Fibroblast of skin of scalp (primary cell): Measurements from ENCODE around the gene CCDC146.

Experiments used
- DNase-seq: peaks from one replicate; pipeline ENCODE4 v3.0.0-alpha.2; 2013

The CCDC146 gene

DNA sequence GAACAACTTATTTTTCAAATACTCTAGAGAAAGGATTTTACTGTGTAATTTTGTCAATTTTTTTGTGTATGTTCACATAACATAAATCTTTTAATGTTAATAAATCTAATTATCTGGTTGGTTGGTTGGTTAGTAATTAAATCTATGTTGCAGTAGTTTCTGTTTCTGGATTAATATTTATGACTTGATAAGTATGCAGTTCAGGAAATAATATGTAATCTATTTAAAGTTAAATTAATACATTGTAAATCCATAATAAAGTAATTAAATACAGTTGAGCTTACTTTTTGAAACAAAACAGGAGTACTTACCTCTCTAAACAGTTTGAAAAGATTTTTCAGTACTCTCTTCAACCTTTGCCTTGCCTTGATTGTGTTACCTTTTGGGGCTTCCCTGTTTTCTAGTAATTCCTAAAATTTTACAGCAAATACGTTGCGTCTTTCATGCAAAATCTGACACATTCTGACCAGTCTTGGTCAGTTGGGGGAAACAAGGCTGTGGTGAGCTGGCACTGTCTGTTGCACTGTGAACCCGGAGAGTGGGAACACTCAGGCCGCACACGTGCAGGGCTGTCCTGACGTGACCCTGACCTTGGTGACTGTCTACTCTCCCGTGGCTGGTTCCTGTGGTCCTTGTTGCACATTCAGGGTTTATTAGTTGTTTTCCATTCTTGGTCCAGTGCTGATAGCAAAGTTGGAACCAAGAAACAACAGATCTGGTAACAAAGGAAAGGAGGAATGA is 122.8 kb downstream of the CCDC146 start:
- DNase-seq, result no peak

DNA sequence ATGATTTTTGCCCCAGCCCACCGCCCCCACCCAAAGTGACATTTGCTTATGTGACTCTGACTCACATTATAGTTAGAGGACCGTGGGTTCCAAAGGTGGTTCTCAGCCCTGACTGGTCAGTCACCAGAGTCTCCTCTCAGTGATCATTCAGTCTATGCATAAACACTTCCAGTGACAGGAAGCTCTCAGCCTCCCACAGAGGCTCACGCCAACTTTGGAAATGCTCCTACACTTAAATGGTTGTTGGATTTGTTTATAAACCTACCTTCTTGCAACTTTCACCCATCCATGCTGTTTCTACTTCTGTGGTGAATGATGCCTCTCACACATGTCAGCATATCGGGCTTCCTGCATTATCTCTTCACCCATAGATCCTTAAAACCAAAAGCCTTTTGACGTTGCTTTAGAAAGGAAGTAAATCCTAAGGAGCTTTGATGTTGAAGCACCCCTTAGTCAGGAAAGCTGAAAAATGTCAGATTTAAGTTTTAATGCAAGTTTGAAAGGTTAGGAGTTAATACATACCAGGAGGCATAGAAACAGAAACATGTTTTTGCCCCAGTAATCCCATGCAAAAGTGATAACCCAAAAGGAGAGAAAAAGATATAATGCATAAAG is 123.7 kb downstream of the CCDC146 start:
- no peak for DNase-seq

DNA sequence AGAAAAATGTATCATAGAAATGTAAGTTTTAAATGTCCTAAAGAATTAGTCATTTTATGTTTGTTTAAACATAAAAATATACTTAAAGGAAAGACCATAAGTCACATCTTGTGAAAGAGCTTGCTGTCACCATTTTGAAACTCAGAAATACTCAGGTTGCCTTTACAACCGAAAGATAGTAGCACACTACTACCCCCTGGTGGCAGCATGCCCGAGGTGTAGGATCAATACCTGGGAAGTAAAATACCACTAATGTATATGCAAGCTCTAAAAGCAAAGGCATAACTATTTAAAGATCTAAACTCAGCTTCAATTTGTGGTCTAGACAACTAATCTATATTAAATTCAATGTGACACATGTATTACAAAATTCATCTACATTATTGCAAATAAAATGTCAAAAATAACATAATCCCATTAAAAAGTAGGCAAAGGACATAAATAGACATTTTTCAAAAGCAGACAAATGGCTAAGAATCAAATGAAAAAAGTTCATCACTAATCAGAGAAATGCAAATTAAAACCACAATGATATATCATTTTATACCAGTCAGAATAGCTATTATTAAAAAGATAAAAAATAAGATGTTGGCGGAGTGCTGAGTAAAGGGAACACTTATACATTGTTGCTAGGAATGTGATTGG is 124.9 kb downstream of the CCDC146 start:
- DNase-seq, result peak; percentile 65

DNA sequence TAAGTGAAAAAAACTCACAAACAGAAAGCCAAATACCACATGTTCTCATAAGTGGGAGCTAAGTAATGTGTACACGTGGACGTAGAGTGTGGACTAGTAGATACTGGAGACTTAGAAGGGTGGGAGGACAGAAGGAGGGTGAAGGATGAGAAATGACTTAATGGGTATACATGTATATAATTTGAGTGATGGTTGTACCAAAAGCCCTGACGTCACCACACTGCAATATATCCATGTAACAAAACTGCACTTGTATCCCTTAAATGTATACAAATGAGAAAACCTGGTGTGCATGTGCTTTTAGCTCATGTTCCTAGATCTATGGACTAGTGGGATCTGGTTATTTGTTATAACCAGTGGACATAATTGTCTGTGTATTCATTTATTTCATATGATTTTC is 125.7 kb downstream of the CCDC146 start:
- no peak for DNase-seq

DNA sequence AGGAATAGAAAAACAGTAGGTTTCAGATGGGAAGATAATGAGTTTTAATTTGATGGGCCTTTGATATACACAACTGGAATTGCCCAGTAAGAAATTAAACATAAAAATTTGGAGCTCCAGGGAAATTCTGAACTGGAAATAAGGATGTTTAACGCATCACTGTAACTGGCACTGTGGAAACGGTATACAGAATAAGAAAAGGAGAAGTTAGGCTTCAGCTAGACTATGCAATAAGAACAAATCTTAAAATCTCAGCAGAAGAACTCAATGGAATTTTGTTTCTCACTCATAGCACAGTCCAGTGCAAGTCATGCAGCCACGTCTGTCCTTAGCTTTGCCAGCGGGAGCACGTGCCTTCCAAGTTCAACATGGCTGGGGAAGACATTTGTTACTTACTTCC is 130.1 kb downstream of the CCDC146 start:
- DNase-seq, result no peak

DNA sequence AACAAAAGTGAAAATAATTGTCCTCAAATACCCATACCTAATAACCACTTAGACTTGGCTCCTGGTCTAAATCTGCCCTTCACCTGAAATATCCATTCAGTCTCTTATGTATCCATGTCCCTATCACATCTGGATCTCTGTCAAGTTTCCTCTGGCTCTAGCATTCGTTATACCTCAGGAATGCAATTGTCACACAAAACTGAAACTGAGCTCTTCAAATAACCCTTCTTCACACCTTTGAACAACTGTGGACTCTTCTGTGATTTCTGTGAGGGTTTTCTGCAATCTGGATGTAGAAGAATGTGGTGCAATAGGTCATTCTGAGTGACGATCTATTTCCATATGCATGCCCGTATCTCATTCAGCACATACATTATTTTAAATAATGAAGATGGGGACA is 130.7 kb downstream of the CCDC146 start:
- no peak for DNase-seq

DNA sequence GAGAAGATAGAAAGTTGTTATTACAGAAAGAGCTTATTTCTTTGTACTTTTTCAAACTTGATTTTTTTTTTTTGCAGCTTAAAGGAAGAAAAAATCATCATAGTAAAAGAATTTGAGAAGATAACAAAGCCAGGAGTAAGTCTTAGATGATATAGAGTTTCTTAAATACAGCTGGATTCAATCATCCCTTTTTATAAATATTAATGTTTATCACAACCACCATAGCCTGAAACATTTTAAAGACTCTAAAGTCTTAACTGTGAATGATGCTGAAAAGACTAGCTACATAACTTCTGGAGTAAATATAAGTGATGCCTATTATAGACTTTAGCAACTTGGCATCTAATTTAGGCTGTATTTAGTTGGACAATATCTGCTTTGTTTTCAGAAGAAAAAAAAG is 132.0 kb downstream of the CCDC146 start:
- no peak for DNase-seq

DNA sequence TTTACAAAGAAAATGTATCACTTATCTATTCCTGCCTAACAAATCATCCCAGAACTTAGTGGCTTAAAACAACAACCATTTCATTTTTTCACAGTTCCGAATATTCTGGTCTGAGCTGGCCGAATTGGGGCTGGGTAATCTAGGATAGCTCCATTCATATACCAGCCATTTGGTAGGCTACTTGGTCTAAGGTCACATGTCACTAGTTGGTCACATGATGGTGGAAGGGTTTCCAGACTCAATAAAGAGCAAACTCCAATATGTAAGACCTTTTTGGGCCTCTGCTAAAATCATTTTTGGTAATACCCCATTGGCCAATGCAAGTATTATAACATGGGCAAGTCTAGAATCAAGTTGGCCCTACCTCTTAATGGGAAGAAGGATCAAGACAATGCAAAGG is 132.5 kb downstream of the CCDC146 start:
- DNase-seq, result no peak

DNA sequence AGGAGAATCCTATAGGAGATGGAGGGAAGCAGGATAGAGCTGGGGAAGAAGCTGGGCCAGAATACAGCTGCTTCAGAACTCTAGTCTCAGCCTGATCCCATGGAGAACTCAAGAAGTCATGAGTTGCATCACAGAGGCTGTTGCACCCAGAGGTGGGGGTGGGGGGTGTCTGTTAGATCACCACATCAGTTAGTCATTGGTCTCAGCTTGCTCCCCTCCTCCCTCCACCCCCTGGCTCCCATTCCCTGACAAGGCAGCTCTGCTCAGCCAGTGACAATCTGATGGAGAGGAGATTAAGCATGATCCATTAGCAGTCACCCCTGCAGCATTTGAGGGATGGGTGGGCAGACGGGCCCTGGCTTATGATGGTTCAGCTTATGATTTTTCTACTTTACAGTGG is 135.6 kb downstream of the CCDC146 start:
- DNase-seq, result peak; percentile 52

DNA sequence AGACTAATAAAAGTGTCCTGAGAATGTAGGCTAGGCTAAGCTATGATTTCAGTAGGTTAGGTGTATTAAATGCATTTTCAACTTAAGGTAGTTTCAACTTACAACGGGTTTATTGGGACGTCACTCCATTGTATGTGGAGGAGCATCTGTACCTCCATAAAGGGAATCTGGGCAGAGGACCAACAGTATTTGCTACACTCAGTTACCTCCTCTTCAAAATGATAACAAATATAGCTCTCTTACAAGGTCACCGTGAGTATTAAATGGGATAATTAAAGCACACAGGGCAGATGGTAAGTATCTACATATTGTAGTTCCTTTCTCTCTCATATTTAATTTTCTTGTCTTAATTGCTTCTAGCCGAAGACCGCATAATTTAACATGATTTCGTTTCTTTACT is 136.2 kb downstream of the CCDC146 start:
- no peak for DNase-seq

DNA sequence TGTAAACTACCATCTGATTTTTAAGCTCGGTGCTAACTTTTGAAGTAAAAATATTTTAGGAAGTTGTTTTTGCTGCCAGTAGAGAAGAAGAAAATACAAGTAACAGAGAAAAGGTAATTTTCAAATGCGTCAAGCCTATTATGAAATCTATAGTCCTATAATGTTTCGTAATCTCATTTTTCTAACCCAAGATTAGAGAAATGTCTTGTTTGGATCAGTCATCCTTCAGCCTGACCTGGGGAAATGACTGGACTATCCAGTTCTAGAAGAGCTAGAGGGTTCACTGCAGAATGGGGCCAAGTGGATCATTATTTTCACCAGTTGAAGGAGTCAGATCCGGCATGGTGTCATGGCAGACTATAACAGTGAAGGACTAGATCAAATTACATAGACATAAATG is 139.9 kb downstream of the CCDC146 start:
- DNase-seq, result no peak

DNA sequence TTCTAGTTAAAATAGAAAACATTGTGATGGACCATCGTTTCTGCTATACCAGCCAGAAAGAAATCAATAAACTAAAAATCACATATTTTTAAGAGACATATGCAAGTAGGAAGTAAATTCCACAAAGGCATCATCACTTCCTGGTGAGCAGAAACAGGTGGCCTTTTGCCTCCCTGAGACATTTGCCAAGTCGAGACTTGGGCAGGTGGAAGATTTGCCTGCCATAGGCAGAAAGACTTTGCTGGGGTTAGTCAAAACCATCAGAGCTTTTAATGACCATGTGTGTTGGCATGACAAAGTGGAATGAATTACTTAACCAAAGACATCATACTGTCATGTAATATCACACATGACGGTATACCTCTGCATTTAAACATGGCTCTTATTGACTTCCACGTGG is 143.3 kb downstream of the CCDC146 start:
- no peak for DNase-seq

DNA sequence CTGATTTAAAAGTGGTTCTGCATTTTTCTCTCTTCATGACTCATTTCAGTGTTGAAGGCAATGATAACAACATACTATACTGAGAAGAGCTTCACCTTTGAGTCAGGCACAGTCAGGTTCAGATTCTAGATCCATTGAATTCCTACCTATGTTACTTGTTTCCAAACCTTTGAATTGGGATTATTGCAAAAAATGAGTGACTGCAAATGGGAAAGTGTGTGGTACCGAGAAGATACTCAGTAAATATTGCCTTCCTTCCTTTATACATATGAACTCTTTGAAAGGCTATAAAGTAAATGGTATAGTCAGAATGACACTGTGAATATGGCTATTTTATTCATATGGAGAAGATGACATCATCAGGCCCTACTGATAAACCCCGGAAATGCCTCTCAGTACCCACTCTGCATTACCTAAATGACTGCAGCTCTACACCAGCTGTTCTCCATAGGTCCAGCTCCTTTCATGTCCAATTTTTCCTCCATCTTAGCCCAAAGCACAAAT is 143.9 kb downstream of the CCDC146 start:
- no peak for DNase-seq

DNA sequence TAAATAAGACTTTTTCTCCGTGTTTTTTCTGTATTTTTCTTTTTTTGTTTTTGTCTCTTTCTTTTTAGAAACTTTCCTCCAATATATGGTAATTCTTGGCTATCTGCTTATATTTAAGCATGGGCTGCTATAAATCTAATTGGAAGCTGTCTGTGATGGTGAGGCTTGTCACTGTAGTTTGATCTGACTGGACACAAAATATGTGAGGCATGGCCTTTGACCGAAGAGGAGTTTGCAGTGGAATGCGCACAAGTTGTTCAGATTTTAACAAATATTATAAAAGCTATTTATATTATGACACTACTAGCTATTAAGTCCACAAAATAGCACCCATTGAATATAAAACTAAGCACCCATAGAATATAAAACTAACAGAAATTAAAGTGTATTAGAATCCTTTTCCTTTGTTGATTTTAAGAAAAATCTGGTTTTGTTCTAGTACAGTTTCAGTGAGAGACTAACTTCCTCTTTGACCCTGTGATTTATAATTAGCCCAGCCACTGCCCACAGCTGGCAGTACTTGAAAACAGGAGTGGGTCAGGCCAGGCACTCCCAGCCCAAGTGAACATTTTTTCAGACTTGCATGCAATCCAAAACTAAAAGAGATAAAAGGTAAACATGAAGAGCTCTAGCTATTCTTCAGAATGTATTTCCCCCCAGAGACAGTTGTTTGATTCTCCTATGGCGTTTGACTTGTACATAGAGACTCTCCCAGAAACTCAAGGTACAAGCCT is 147.1 kb downstream of the CCDC146 start:
- no peak for DNase-seq

DNA sequence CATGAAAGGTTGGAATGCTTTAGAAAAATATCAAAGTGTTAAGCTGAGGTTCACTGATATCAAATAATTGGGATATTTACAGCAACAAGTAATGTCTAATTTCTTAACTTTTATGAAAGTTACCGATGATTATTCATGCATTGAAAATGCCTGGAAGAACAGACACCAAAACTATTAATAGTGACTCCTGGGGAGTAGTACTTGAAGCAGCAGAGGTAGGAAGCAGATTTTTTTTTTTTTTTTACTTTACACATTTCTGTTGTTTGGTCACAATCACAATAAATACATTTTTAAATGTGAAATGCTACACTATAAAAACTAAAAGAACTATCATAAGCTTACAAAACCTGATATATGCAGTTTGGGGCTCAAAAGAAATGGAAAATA is 147.7 kb downstream of the CCDC146 start:
- no peak for DNase-seq

DNA sequence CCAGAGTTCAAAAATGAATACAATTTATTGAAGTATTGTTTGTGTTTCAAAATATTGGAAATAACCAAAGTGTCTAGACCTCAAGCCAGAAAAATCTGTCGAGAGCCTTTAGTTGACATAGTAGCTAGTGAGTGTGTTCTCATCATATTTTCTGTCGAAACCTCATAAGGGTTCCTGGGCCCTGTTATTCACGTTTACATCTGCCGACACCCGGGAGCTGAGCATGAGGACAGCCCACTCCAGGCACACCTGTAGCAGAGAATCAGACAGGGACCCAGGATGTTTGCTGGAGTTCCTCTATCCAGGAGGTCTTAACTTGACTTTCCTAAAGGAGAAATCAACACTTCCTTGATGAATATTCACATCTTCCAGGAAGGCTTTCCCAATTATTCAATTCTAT is 149.4 kb downstream of the CCDC146 start:
- no peak for DNase-seq

DNA sequence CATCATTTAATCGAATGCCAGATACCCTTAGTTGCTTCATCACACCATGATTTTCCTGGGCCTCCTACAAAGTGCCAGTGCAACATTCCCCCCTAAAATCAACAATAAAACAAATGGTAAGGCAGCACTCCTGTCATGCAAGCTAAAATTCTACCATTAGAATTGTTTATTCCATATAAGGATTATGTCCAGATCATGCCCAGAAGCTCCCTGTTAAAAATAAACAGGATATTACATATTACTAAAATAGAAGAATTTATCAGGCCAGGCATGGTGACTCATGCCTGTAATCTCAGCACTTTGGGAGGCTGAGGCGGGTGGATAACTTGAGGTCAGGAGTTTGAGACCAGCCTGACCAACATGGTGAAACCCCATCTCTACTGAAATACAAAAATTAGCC is 153.2 kb downstream of the CCDC146 start:
- DNase-seq, result peak; percentile 34

DNA sequence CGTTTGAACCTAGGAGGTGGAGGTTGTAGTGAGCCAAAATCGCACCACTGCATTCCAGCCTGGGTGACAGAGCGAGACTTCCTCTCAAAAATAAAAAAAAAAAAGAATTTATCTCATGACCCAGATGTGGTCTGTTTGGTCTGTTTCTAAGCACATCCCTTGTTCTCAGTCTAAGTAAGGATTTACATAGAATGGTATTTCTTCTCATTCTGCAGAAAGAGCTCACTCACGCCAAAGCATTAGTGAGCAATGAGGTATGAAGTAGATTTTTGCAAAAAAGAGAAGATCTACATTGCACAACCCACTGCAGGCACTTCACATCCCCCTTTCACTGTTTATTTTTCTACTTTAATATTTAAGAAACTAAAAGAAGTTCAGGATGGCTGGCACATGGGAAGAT is 153.7 kb downstream of the CCDC146 start:
- DNase-seq, result no peak

DNA sequence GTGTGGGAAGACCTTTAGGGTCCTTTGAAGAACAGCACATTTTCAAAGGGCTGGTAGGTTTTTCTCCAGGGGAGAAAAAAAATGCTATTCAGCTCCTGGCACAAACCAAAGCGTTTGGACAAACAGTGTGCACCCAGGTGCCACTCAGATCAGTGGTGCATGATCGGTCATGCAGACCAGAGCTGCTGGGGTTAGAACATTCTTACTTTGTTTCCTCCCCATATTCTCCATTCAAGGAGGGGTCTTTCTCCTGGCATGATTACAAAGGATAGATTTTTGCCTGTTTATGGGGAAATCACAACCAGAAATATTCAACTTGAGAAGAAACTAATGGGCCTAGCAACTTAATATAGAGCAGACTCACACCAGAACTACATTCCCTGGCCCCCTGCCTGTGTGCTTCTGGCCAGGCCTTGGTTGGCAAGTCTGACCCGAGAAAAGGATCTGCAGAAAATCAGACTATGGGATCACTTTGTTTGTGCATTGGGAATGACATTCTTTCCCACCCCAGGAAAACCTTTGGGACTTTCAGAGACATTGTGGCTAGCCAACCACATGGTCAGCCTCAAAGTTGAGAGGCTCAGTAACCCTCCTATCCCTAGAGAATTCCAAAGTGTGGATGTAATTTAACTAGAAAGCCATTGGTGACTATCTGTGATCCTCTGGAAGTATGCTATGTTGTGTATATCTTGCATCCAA is 159.5 kb downstream of the CCDC146 start:
- peak; percentile 37 for DNase-seq

DNA sequence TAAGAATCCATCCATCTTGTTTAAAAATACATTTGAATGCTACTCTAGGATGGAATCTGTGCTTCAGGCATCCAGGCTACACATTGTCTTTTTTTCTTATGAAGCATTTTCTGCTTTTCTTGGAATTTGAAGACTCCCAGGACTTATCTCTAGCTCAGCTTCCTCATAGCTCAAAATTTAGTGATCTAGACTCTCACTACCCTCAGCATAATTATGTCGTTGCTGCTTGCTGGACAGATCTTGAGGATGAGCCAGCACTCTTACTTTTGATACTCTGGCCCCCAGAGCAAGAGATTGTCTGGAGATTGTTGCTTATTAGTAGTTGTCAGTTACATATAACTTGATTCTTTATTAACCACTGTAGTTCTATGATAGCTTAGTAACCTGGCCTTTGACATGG is 160.5 kb downstream of the CCDC146 start:
- DNase-seq, result peak; percentile 17

DNA sequence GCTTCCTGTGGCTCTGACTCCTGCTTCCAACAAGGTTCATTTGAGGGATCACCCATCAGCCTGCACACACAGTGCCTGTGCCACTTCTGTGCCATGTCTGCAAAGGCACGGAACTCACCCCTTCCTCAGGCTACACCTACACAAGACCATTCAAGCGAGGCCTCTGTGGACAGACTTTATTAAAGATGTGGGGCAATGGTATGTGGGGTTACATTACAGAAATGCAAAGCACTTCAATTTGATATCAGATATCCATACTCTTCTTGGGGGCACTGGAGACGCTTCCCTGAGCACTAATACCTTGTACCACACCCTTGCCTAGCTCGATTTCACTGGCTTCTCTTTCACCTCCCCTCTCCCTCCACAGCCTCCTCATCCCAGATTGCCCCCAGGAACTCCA is 161.6 kb downstream of the CCDC146 start:
- DNase-seq, result no peak

DNA sequence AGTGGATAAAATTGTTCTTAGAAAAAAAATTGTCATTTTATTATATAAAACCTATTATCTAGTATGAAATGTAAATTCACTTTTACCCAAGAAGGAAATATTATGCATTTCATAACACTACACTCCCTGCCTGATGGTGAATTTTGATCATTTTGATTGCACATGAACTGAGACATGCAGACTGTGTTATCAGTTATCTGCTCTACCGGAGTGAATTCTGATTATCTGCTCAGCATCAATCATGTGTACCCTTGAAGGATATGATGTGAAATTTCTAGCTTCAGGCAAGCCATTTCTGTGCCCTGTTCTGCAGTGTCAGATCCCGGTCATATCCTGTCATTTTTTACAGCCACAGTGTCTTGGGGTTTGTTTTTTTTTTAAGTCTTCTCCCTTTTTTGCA is 162.2 kb downstream of the CCDC146 start:
- no peak for DNase-seq
